H4 (cell line): ENCODE measurements around the gene CAMKK1. TPM values are rescaled to one million over a fixed set of nuclear protein-coding genes. Genes with fewer than 3 reads are reported as not detected.

Source experiments
- DNase-seq: peaks from one replicate; pipeline ENCODE4 v3.0.0-alpha.2; 2015; ENCODE audit warnings: low spot score
- total RNA-seq: library from RNA; depleted of rRNA; stranded (reverse); fragments of >200 nt; shearing (Covaris generic); gene quantifications from 2 replicates; pipeline ENCODE4 v1.2.3, GENCODE V29; 2014

CAMKK1 gene
- total RNA-seq, 1 experiment from 2014 or later = 2.7 TPM

DNA sequence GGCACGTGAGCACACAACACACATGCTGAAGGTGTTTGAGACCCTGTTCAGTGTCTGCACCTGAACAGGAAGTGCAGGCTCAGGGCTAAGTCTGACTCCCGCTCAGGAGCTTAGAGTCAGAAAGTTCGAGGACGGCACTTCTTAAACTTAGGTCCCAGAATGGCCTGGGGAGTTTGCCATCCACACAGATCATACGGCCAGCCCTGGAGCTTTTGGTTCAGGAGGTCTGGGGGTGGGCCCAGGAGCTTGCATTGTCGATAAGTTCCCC lies 4.0 kb upstream of the CAMKK1 start:
- DNase-seq = no peak

DNA sequence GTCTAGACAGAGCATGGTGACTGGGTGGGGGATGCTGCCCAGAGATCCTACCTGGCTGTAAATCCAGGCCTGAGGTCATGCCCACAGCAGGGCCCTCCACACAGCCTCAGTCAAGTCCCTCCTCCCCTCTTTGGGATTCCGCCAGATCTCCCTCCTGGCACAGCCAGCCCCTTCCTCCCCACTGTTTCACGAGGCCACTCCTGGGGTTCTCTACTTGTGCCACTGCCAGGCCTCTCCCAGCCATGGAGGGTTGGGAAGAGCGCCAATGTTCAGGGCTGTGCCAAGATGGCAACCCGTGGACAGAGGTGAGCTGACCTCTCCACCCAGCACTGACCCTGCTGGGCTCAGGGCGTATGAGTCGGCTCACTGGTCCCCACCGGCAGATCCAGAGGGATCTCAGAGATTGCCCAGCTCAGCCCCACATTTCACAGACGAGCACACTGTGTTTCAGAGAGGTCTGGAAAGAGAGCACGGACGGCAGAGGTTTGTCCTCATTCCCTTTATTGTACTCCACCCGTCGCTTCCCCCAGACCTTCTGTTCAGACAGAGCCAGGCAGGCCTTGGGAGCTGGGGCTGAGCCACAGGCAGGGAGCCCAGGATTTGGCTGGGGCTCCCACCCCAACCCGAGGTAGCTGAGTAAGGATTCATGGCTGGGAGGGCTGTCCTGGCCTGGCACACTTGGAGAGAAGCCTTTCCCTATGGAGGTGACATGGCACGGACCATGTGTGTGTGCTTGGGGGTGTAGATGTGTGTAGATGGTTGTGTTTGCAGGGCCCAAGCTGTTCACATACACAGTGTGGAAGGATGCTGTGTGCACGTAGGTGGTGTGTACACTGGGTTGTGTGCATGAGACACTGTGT lies 3.5 kb upstream of the CAMKK1 start:
- DNase-seq = no peak

GRCh38 chr17:3895354-3895753 lies 2.5 kb upstream of the CAMKK1 start:
- no peak for DNase-seq

DNA sequence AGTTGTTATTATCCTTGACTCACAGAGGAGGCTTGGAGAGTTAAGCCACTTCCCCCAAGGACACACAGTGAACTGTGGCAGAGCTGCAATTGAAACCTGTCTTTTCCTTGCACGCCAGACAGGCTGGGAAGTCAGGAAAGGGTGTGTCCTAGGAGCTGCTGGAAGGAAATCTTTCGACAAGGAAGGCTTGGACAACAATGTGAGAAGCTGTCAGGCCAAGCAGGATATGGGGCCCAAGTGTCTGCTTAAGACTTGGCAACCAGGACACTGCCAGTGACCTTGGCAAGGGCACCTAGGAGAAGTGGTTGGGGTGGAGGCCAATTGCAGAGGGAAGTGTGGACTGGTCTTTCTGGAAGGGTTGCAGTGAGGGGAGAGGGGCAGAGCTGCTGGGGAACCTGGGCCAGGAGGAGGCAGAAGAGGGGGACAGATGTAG lies 2.1 kb upstream of the CAMKK1 start:
- DNase-seq = peak; percentile 64

- no peak for DNase-seq
These were observed 1.3 kb upstream of the CAMKK1 start for GRCh38 chr17:3894188-3894587.

- DNase-seq = no peak
These were observed 865 bp upstream of the CAMKK1 start for GRCh38 chr17:3893720-3894116.

DNA sequence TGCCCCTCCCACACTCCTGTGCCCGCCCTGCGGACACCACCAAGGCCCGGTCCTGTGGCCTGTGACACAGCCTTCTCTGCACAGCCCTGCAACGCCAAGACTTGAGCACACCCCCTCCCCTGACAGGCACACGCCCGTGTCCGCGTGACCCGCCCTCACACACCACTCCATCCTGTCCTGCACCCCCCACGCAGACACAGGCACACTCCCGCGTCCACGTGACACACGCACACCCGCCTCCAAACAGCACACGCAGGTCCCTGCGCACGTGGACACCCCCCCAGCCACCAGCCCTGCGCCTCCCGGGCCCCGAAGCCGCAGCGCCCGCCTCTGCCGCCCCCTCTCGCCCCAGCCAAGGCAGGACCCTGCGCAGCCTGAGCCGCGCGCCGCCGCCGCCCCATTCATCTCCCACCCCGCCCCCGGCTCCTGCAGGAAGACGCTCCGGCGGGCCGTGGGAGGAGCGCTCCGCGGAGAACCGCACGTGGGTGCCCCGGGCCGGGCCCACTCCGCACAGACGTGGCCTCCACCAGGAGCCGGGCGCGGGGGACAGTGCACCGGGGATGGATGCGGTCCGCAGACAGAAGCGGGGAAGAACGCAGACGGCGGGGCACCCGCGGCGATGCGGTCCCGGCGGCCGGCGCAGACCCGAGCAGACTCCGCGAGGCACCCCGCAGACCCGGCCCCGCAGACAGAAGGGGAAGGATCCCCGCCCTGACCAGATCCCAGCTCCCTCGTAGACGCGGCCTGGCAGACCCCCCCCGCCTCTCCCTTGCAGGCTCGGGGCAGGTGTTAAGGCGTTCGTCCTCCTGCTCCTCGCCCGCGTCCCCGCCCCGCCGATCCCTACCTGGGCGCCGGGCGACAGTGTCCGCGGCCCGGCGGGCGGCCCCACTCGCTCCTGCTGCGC lies 506 bp downstream of the CAMKK1 start:
- DNase-seq = peak; percentile 71

DNA sequence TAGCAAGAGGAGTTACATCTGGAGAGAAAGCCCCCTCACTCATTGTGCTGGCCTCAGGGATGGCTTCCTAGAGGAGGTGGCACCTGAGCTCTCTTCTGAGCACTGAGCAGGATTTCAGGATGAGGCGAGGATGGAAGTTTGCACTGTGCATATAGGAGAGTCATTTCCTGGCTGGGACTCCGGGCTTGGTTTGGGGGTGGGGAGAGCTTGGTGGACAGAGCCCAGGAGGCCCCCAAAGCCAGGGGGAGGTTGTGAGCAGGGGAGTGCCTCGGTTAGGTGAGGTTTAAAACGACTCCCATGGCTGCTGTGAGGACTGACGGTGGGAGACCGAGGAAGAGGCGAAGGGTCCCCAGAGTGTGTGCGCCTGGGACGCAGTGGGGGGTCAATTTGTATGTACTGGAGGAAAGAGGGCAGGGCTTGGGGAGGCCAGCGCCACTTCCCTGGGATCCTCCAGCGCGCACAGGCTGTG lies 1.2 kb downstream of the CAMKK1 start:
- no peak for DNase-seq

GRCh38 chr17:3890878-3891219 lies 2.0 kb downstream of the CAMKK1 start:
- no peak for DNase-seq

- DNase-seq = peak; percentile 88
These were observed 2.6 kb downstream of the CAMKK1 start for GRCh38 chr17:3890082-3890877.

DNA sequence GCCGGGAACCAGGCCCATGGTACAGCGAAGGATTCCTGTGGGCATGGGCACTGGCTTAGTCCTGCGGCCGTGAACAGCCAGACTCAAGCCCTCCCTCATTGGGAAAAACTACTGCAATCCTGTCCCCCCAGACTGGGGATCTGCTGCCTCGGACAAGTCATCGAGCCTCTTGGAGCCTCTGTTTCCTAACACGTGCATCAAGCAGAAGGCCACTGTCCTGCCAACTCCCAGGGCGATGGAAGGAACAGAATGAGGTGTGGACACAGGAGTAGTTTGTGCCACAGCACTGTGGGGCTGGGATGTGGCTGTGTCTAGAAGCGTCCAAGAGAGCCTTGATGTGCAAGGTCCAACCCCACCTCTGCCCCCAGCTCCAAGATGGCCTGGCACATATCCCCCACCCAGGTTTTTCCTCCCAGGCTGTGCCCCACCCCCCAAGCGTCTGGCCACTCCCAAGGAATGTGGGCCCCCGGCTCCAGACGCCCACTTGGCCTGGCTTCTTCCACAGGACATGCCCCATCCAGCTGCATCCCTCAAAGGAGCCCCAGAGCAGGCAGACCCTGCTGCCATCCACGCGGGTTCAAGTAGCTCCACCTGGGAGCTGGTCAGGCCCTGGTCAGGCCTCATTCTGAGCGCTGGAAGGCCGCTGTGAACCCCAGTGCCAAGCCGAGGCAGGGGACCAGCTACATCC lies 3.4 kb downstream of the CAMKK1 start:
- DNase-seq = no peak

- DNase-seq = peak; percentile 69
These were observed 4.3 kb downstream of the CAMKK1 start for GRCh38 chr17:3888343-3889171.

GRCh38 chr17:3887804-3888203 lies 5.0 kb downstream of the CAMKK1 start:
- DNase-seq = no peak

- DNase-seq = no peak
These were observed 5.5 kb downstream of the CAMKK1 start for GRCh38 chr17:3887394-3887793.

GRCh38 chr17:3886776-3887175 lies 6.1 kb downstream of the CAMKK1 start:
- no peak for DNase-seq

DNA sequence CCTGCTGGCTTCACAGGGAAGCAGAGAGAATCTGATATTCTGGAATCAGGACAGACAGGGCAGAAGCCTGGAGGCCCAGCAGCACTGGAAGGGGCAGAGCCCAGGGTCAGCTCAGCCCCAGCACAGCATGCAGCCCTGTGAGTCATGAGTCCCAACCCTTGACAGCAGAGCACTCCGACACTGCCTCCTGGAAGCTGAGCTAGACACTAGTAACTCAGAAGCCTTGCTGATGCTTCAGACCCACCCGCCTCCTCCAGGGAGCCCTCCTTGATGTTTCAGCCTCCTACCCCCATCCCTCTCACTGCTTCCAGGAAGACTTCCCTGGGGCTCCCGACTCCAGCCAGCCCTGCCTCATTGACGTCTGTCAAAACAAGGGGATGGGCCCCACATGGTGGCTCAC lies 6.9 kb downstream of the CAMKK1 start:
- DNase-seq = no peak

DNA sequence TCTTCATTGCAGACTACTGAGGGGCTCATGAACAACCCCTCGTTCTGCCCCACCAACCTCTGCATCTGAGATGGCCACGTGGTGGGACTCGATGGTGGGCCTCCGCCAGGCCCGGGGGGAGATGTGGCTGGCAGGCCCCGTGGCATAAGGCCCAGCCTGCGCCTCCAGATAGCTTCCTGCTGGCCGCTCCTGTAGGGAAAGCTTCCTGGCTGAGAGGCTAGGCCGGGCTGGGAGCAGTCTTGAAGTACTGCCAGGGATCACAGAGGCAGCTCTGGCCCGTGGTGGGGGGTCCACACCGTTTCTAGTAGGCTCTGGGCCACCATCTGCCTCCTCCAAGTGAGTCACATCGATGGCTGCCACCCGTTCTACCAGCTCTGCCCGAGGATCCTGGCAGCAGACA lies 7.6 kb downstream of the CAMKK1 start:
- DNase-seq = no peak

- DNase-seq = no peak
These were observed 8.7 kb downstream of the CAMKK1 start for GRCh38 chr17:3884188-3884587.

GRCh38 chr17:3882276-3882675 lies 10.6 kb downstream of the CAMKK1 start:
- DNase-seq = no peak

DNA sequence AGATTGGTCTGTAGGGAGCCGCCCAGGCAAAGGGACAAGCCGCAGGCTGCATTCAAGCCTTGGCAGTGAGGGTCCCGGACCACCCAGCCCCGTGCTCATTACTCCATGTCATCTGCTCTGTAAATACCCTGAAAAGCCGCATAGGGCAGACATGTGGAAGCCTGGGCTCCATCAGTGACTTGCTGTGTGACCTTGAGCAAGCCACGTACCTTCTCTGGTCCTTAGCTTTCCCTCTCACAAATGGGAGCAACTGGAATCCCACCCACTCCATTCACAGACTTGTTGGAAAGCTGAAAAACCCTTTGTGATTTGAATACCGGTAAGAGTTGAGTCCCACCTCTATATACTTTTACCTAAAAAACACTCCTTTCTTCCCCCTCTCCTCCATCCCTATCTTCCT lies 11.9 kb downstream of the CAMKK1 start:
- no peak for DNase-seq
